ENCODE results near the gene LTO1.
"Not testable (repeated sequence)": the region's sequence is repeated elsewhere in the genome, so short reads cannot be mapped to it uniquely, and the experiment has no call there.

Gene LTO1

GRCh38 chr11:69704508-69705253 is 29.5 kb upstream of the LTO1 start:
- Mint-ChIP-seq H3K36me3 (ENCODE audit: low read depth) (no peaks in the 10 kb centered on the region), H3K4me3 (no peak overlapping the region), H3K27me3 (ENCODE audit: low read depth) (peaks cover 58% of the 10 kb centered on the region), H3K4me1 (ENCODE audit: low read depth) (peaks cover 4% of the 10 kb centered on the region), H3K9me3 (no peaks in the 10 kb centered on the region), H3K27ac (no peak overlapping the region)

DNA sequence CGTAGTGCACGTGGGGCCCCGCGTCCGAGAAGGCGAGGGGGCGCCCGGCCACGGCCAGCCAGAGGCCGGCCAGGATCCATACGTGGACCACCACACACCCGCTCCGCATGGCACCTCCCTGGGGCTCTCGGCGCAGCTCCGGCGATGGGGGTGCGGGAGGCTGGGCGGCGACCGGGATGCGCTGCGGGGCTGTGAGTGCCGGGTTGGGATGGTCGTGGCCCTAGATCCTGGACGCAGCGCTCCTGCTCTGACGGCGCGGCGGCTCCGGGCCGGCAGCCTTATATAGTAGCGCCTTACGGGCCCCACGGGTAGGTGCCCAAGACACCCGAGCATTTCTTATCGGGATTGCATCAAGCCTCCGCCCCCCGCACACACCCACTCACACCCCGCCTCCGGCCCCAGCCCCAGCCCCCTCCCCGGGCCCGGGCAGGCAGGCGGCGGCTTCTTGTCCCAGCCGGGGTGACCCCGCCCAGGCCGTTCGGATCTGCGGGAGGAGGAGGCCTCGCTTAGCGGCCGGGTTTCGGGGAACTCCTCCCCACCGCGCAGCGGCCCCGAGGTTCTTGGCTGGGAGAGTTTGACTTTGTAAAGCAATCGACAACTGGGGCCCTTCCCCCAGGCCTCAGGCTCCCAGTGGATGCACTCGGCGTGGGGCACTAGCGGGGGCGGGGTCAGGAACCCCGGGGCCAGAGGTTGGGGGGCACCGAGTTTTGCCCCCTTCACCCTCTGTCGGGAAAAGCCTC is 28.8 kb upstream of the LTO1 start, which contains the start of gene FGF19:
Gene FGF19, minus strand, starts transcription at position 255 of the 740 bp plus-strand sequence. Its CDS starts 146 bp downstream, at position 109.
- H3K4me1 Mint-ChIP-seq (ENCODE audit: low read depth): peaks cover 4% of the 10 kb centered on the region
- no peak within 1 kb of the TSS for H3K27ac Mint-ChIP-seq
- no peak within 1 kb of the TSS for H3K4me3 Mint-ChIP-seq
- H3K36me3 Mint-ChIP-seq (ENCODE audit: low read depth): no peaks in the 10 kb centered on the region
- no peaks in the 10 kb centered on the region for H3K9me3 Mint-ChIP-seq
- H3K27me3 Mint-ChIP-seq (ENCODE audit: low read depth): peaks cover 58% of the 10 kb centered on the region

- Mint-ChIP-seq H3K4me3 (no peak overlapping the region), H3K4me1 (ENCODE audit: low read depth) (peaks cover 4% of the 10 kb centered on the region), H3K27me3 (ENCODE audit: low read depth) (peaks cover 58% of the 10 kb centered on the region), H3K36me3 (ENCODE audit: low read depth) (no peaks in the 10 kb centered on the region), H3K9me3 (no peaks in the 10 kb centered on the region), H3K27ac (no peak overlapping the region)
Measured at GRCh38 chr11:69703453-69703767, 28.3 kb upstream of the LTO1 start.

DNA sequence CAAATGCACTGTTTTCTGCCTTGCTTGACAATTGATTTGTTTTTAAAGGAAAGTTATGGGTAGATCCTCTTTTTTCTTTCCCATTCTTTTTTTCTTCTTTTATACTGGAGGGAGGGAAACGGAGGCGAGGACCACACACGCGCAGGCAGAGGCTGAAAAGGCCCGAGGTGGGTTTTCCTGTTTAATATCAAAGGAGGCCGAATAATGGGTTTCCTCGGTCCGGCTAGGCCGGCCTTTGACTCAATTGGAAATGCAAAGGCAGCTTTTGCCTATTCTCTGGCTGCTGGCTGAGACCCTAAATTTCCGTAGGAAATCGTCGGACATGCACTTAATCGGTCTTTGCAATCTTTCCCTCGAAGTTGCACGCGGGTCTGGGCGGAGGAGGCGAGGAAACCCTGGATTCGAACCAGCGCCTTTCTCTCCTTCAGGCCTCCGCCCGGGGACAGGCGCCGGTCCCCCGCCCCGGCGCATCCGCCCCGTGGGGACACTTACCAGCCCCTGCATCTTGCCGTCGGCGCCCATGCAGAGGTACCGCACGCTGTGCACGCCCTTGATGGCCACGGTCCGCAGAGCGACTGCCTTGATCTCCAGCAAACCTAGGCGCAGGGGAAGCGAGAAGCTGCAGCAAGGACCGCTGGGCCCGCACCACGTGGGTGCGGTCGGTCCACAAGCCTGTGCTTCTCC is 27.8 kb upstream of the LTO1 start:
- Mint-ChIP-seq H3K27me3 (ENCODE audit: low read depth) (peaks cover 58% of the 10 kb centered on the region), H3K9me3 (no peaks in the 10 kb centered on the region), H3K4me1 (ENCODE audit: low read depth) (peaks cover 4% of the 10 kb centered on the region), H3K4me3 (no peak overlapping the region), H3K27ac (no peak overlapping the region), H3K36me3 (ENCODE audit: low read depth) (no peaks in the 10 kb centered on the region)

GRCh38 chr11:69702239-69702691 is 27.1 kb upstream of the LTO1 start:
- no peak overlapping the region for H3K4me3 Mint-ChIP-seq
- no peaks in the 10 kb centered on the region for H3K36me3 Mint-ChIP-seq (ENCODE audit: low read depth)
- no peak overlapping the region for H3K27ac Mint-ChIP-seq
- H3K27me3 Mint-ChIP-seq (ENCODE audit: low read depth): peaks cover 53% of the 10 kb centered on the region
- peaks cover 4% of the 10 kb centered on the region for H3K4me1 Mint-ChIP-seq (ENCODE audit: low read depth)
- no peaks in the 10 kb centered on the region for H3K9me3 Mint-ChIP-seq

DNA sequence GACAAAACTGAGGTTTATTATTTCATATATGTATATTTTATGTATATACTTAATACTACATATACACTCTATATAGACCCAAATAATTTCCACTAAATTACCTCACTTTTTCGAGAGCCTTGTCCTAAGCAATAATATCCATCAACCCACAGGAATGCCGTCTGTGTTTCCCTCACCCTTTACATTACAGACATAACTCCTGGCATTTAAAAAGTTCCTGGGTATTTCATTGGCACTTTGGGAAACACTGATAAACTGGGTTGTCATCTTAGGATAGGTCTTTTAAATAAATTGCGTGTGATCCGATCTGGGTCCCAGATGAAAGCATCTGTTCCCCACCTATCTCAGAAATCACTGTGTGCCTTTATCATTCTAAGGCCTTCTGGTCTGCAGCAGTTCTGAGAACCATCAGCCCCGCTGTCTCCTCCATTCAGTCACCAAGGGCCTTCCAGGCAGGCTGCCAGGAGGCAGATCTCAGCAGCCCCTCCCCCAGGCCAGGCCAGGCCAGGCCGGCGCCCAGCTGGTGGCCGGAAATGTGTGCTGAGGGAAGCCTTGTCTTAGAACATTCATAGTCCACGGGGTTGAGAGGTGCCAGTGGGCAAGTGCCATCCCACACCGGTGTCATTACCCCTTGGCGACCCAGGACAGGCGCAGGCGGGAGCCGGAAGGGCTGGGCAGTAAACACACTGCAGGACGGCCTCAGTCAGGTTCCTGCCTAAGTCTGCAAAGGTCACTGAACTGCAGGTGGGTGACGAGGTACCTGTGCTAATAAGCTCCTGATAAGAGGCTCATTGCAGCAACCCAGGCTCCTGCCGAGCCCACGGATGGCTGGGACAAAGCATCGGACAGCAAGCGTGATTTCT is 25.4 kb upstream of the LTO1 start:
- Mint-ChIP-seq H3K27ac (no peak overlapping the region), H3K9me3 (no peaks in the 10 kb centered on the region), H3K4me3 (no peak overlapping the region), H3K36me3 (ENCODE audit: low read depth) (no peaks in the 10 kb centered on the region), H3K27me3 (ENCODE audit: low read depth) (peaks cover 38% of the 10 kb centered on the region), H3K4me1 (ENCODE audit: low read depth) (peaks cover 2% of the 10 kb centered on the region)

DNA sequence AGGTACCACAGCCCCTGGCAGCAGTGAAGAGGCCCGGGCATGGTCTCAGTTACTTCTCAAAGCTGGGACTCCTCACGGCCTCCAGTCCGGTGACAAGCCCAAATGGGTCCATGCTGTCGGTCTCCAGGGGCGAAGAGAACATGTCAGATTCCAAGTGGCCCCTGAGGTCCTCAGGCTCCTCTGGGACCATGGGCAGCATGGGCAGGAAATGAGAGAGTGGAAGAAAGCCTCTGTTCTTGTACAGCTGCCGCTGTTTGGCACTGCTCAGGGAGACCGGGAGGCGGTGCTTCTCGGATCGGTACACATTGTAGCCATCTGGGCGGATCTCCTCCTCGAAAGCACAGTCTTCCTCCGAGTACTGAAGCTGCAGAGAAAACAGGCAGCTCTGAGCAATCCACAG is 24.1 kb upstream of the LTO1 start:
- Mint-ChIP-seq H3K4me3 (no peak overlapping the region), H3K4me1 (ENCODE audit: low read depth) (no peaks in the 10 kb centered on the region), H3K36me3 (ENCODE audit: low read depth) (no peaks in the 10 kb centered on the region), H3K9me3 (no peaks in the 10 kb centered on the region), H3K27ac (no peak overlapping the region), H3K27me3 (ENCODE audit: low read depth) (peaks cover 32% of the 10 kb centered on the region)

DNA sequence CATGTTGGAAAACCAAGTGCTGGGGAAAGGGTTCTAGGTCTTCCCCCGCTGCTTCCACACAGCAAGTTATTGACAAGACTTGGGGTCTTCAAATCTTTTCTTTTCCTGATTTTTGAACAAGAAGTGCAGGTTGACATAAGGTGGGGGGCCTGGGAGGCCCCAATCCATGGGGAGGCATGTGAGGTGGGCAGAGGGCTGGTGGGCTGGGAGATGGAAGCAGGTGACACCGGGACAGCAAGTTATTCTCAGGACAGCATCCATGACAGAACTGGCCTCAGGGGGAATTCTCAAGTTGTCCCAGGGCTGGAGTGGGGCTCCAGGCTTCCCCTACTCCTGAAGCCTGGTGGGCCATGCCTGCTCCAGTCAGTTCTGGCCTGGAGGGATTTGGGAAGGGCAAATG is 23.2 kb upstream of the LTO1 start:
- H3K36me3 Mint-ChIP-seq (ENCODE audit: low read depth): no peaks in the 10 kb centered on the region
- peaks cover 30% of the 10 kb centered on the region for H3K27me3 Mint-ChIP-seq (ENCODE audit: low read depth)
- no peaks in the 10 kb centered on the region for H3K4me1 Mint-ChIP-seq (ENCODE audit: low read depth)
- no peak overlapping the region for H3K27ac Mint-ChIP-seq
- H3K4me3 Mint-ChIP-seq: no peak overlapping the region
- no peaks in the 10 kb centered on the region for H3K9me3 Mint-ChIP-seq

GRCh38 chr11:69697861-69698260 is 22.7 kb upstream of the LTO1 start:
- Mint-ChIP-seq H3K9me3 (no peaks in the 10 kb centered on the region), H3K27me3 (ENCODE audit: low read depth) (peaks cover 25% of the 10 kb centered on the region), H3K4me3 (no peak overlapping the region), H3K4me1 (ENCODE audit: low read depth) (no peaks in the 10 kb centered on the region), H3K27ac (no peak overlapping the region), H3K36me3 (ENCODE audit: low read depth) (no peaks in the 10 kb centered on the region)

- Mint-ChIP-seq H3K27ac (no peak overlapping the region), H3K9me3 (no peaks in the 10 kb centered on the region), H3K36me3 (ENCODE audit: low read depth) (no peaks in the 10 kb centered on the region), H3K27me3 (ENCODE audit: low read depth) (peaks cover 22% of the 10 kb centered on the region), H3K4me3 (no peak overlapping the region), H3K4me1 (ENCODE audit: low read depth) (no peaks in the 10 kb centered on the region)
Measured at GRCh38 chr11:69697469-69697843, 22.3 kb upstream of the LTO1 start.

- Mint-ChIP-seq H3K27me3 (ENCODE audit: low read depth) (peaks cover 25% of the 10 kb centered on the region), H3K27ac (no peak overlapping the region), H3K4me1 (ENCODE audit: low read depth) (no peaks in the 10 kb centered on the region), H3K9me3 (no peaks in the 10 kb centered on the region), H3K36me3 (ENCODE audit: low read depth) (no peaks in the 10 kb centered on the region), H3K4me3 (no peak overlapping the region)
Measured at GRCh38 chr11:69696749-69697468, 21.8 kb upstream of the LTO1 start.

GRCh38 chr11:69695995-69696394 is 20.8 kb upstream of the LTO1 start:
- H3K27ac Mint-ChIP-seq; H3K4me1 Mint-ChIP-seq (ENCODE audit: low read depth); H3K36me3 Mint-ChIP-seq (ENCODE audit: low read depth); H3K4me3 Mint-ChIP-seq; H3K9me3 Mint-ChIP-seq: not testable (repeated sequence)
- peaks cover 22% of the 10 kb centered on the region for H3K27me3 Mint-ChIP-seq (ENCODE audit: low read depth)

GRCh38 chr11:69695581-69695980 is 20.4 kb upstream of the LTO1 start:
- H3K27ac Mint-ChIP-seq: no peak overlapping the region
- H3K4me3 Mint-ChIP-seq: no peak overlapping the region
- no peaks in the 10 kb centered on the region for H3K36me3 Mint-ChIP-seq (ENCODE audit: low read depth)
- H3K27me3 Mint-ChIP-seq (ENCODE audit: low read depth): peaks cover 20% of the 10 kb centered on the region
- H3K4me1 Mint-ChIP-seq (ENCODE audit: low read depth): no peaks in the 10 kb centered on the region
- H3K9me3 Mint-ChIP-seq: no peaks in the 10 kb centered on the region

GRCh38 chr11:69694781-69695180 is 19.6 kb upstream of the LTO1 start:
- H3K9me3 Mint-ChIP-seq: no peaks in the 10 kb centered on the region
- H3K27ac Mint-ChIP-seq: no peak overlapping the region
- no peaks in the 10 kb centered on the region for H3K4me1 Mint-ChIP-seq (ENCODE audit: low read depth)
- no peak overlapping the region for H3K4me3 Mint-ChIP-seq
- H3K36me3 Mint-ChIP-seq (ENCODE audit: low read depth): no peaks in the 10 kb centered on the region
- H3K27me3 Mint-ChIP-seq (ENCODE audit: low read depth): peaks cover 19% of the 10 kb centered on the region

All from T-helper 1 cell treated with Interleukin-12 subunit alpha and Interleukin-12 subunit beta and Interleukin-4 antibody, amounts not matched to agents 30 μg/mL and 1 μg/mL, for 36 hours (primary cell).